Myocyte (in vitro differentiated cells): ENCODE measurements around the gene IRS2. TPM values are rescaled to one million over a fixed set of nuclear protein-coding genes. Genes with fewer than 3 reads are reported as not detected.

Experiments
- DNase-seq: peaks from one replicate; pipeline ENCODE4 v3.0.0-alpha.2; 2012; ENCODE audit warnings: low read depth
- total RNA-seq: library from RNA; depleted of rRNA; stranded (reverse); fragments of >200 nt; gene quantifications from 2 replicates; pipeline ENCODE4 v1.2.3, GENCODE V29; 2014

Gene IRS2
- total RNA-seq, 1 donor from 2014 or later: 5.7 TPM

GRCh38 chr13:109706015-109706715 lies 80.2 kb downstream of the IRS2 start:
- no peak for DNase-seq

GRCh38 chr13:109704771-109705635 lies 81.4 kb downstream of the IRS2 start:
- no peak for DNase-seq

- no peak for DNase-seq
Observed at GRCh38 chr13:109703250-109703649, 83.1 kb downstream of the IRS2 start.
